H9 (cell line): ENCODE measurements around the gene GNPDA2. TPM values are rescaled to one million over a fixed set of nuclear protein-coding genes. Genes with fewer than 3 reads are reported as not detected.

ENCODE experiments used
- DNase-seq: peaks from one replicate; pipeline ENCODE4 v3.0.0-alpha.2; 2017
- H2AFZ ChIP-seq: one replicate; pipeline ENCODE4 v1.6.1; 2013; ENCODE audit warnings: mild to moderate bottlenecking, low read length, control low read depth, moderate library complexity
- H2AK5ac ChIP-seq: 2 replicates; pipeline ENCODE4 v1.6.1; 2013; ENCODE audit warnings: low read length, control low read depth, mixed read lengths; ENCODE audit not compliant: insufficient read length
- H2BK120ac ChIP-seq: one replicate; pipeline ENCODE4 v1.6.1; 2013; ENCODE audit warnings: low read depth, mild to moderate bottlenecking, low read length, control low read depth, inconsistent platforms; ENCODE audit not compliant: poor library complexity, severe bottlenecking
- H2BK12ac ChIP-seq: 2 replicates; pipeline ENCODE4 v1.6.1; 2013; ENCODE audit warnings: low read length, control low read depth, mixed read lengths, low read depth; ENCODE audit not compliant: insufficient read length
- H2BK15ac ChIP-seq: 2 replicates; pipeline ENCODE4 v1.6.1; 2013; ENCODE audit warnings: low read depth, low read length, control low read depth
- H2BK20ac ChIP-seq: one replicate; pipeline ENCODE4 v1.6.1; 2013; ENCODE audit warnings: low read depth, mild to moderate bottlenecking, low read length, control low read depth, inconsistent platforms; ENCODE audit not compliant: poor library complexity, severe bottlenecking
- H2BK5ac ChIP-seq: 2 replicates; pipeline ENCODE4 v1.6.1; 2013; ENCODE audit warnings: low read length, control low read depth, mixed read lengths; ENCODE audit not compliant: insufficient read length
- H3K14ac ChIP-seq: 2 replicates; pipeline ENCODE4 v1.6.1; 2013; ENCODE audit warnings: low read length, control low read depth; ENCODE audit not compliant: insufficient read depth
- H3K18ac ChIP-seq: 2 replicates; pipeline ENCODE4 v1.6.1; 2013; ENCODE audit warnings: low read depth, mild to moderate bottlenecking, mixed read lengths, low read length, control low read depth; ENCODE audit not compliant: insufficient read length
- H3K23ac ChIP-seq: 2 replicates; pipeline ENCODE4 v1.6.1; 2013; ENCODE audit warnings: low read length, control low read depth, mixed read lengths, low read depth; ENCODE audit not compliant: insufficient read length
- H3K23me2 ChIP-seq: 2 replicates; pipeline ENCODE4 v1.6.1; 2013; ENCODE audit warnings: low read depth, mild to moderate bottlenecking, mixed read lengths, low read length, control low read depth; ENCODE audit not compliant: insufficient read length, poor library complexity, severe bottlenecking
- H3K27ac ChIP-seq: 2 replicates; pipeline ENCODE4 v1.5.1; 2013; ENCODE audit warnings: low read length, control low read depth, mixed read lengths, low read depth; ENCODE audit not compliant: insufficient read length
- H3K27me3 ChIP-seq: 2 replicates; pipeline ENCODE4 v1.6.1; 2013; ENCODE audit warnings: low read length, control low read depth, inconsistent platforms; ENCODE audit not compliant: insufficient read depth
- H3K4ac ChIP-seq: 2 replicates; pipeline ENCODE4 v1.6.1; 2013; ENCODE audit warnings: low read depth, mild to moderate bottlenecking, control low read depth, inconsistent platforms, low read length, moderate library complexity
- H3K4me1 ChIP-seq: 2 replicates; pipeline ENCODE4 v1.6.1; 2013; ENCODE audit warnings: low read length, control low read depth, inconsistent platforms; ENCODE audit not compliant: insufficient read depth
- H3K4me2 ChIP-seq: 2 replicates; pipeline ENCODE4 v1.6.1; 2013; ENCODE audit warnings: low read length, control low read depth, mixed read lengths; ENCODE audit not compliant: insufficient read length, insufficient read depth
- H3K56ac ChIP-seq: 2 replicates; pipeline ENCODE4 v1.6.1; 2013; ENCODE audit warnings: low read depth, mild to moderate bottlenecking, mixed read lengths, low read length, control low read depth; ENCODE audit not compliant: insufficient read length
- H3K79me1 ChIP-seq: 2 replicates; pipeline ENCODE4 v1.6.1; 2013; ENCODE audit warnings: low read depth, mild to moderate bottlenecking, moderate library complexity, low read length, control low read depth, inconsistent platforms; ENCODE audit not compliant: insufficient read depth, poor library complexity, severe bottlenecking
- H3K79me2 ChIP-seq: 2 replicates; pipeline ENCODE4 v1.6.1; 2013; ENCODE audit warnings: low read length, control low read depth, inconsistent platforms; ENCODE audit not compliant: insufficient read depth
- H3K9ac ChIP-seq: 2 replicates; pipeline ENCODE4 v1.6.1; 2013; ENCODE audit warnings: low read length, control low read depth, mixed read lengths; ENCODE audit not compliant: insufficient read length; ENCODE audit errors: extremely low read depth
- H3K9me3 ChIP-seq: one replicate; pipeline ENCODE4 v1.6.1; 2013; ENCODE audit warnings: low read depth, low read length, inconsistent platforms; ENCODE audit not compliant: control insufficient read depth
- H3T11ph ChIP-seq: one replicate; pipeline ENCODE4 v1.6.1; 2013; ENCODE audit warnings: mild to moderate bottlenecking, low read length, control low read depth, inconsistent platforms
- H4K20me1 ChIP-seq: one replicate; pipeline ENCODE4 v1.6.1; 2013; ENCODE audit not compliant: control insufficient read depth, insufficient read length, insufficient read depth
- H4K5ac ChIP-seq: 2 replicates; pipeline ENCODE4 v1.6.1; 2013; ENCODE audit warnings: low read depth, mild to moderate bottlenecking, mixed read lengths, low read length, control low read depth; ENCODE audit not compliant: insufficient read length
- H4K8ac ChIP-seq: replicated peaks from 2 replicates; pipeline ENCODE4 v1.6.1; 2013; ENCODE audit warnings: low read length, control low read depth, mixed read lengths, low read depth; ENCODE audit not compliant: insufficient read length
- H4K91ac ChIP-seq: 2 replicates; pipeline ENCODE4 v1.6.1; 2013; ENCODE audit warnings: low read depth, mild to moderate bottlenecking, moderate library complexity, mixed read lengths, low read length, control low read depth; ENCODE audit not compliant: insufficient read length
- H3K27ac Mint-ChIP-seq, 3 experiments: 2 replicates in 2 of 3; 3 replicates in 1 of 3; pipeline ENCODE4 v1.8.0; 2020 to 2021; ENCODE audit warnings: mixed read lengths in 3 of 3, mild to moderate bottlenecking in 1 of 3, moderate library complexity in 1 of 3
- H3K27me3 Mint-ChIP-seq: 2 replicates; pipeline ENCODE4 v1.8.0; 2021; ENCODE audit warnings: low read depth, mild to moderate bottlenecking, moderate library complexity, mixed read lengths
- H3K36me3 Mint-ChIP-seq, 3 experiments: 2 replicates in 2 of 3; 3 replicates in 1 of 3; pipeline ENCODE4 v1.8.0; 2020 to 2021; ENCODE audit warnings: low read depth in 3 of 3, mixed read lengths in 3 of 3; ENCODE audit not compliant: insufficient read depth in 1 of 3
- H3K4me1 Mint-ChIP-seq, 2 experiments: 2 replicates each; pipeline ENCODE4 v1.8.0; 2020; ENCODE audit warnings: mixed read lengths in 2 of 2
- H3K4me3 Mint-ChIP-seq, 2 experiments: 2 replicates in 1 of 2; 3 replicates in 1 of 2; pipeline ENCODE4 v1.8.0; 2020 to 2021; ENCODE audit warnings: mild to moderate bottlenecking in 2 of 2, mixed read lengths in 2 of 2, moderate library complexity in 1 of 2
- H3K9me3 Mint-ChIP-seq, 2 experiments: 2 replicates in 1 of 2; 3 replicates in 1 of 2; pipeline ENCODE4 v1.8.0; 2020; ENCODE audit warnings: mild to moderate bottlenecking in 2 of 2, mixed read lengths in 2 of 2, moderate library complexity in 1 of 2
- total RNA-seq: library from RNA; stranded (reverse); gene quantifications from 2 replicates; pipeline ENCODE4 v1.2.1, GENCODE V29; 2021
- TF ChIP-seq, protein P1 (sequence below): fragments of 200-600 bp; sonication (generic); conservative IDR thresholded peaks from 3 replicates; pipeline ENCODE4 v1.8.0; 2021; ENCODE audit warnings: antibody characterized with exemption, mild to moderate bottlenecking

Gene GNPDA2
- total RNA-seq, 1 experiment from 2014 or later, result 4.8 TPM

DNA sequence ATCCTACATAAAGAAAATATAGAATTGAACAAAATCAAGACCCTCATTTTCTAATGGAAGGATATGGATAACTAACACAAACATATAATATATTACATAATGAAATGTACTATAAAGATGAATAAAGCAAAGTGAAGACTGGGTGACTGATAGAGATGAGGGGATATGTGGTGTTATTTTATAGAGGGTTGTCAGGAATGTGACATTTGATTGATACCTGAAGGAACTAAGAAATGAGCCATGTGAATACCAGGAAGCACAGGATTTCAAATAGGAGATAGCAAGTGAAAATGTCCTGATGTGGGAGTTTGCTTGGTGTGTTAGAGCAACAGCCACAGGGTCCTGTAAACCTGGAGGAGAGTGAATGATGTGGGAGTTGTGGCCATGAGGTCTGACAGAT lies 40.1 kb upstream of the GNPDA2 start:
- Histone ChIP-seq H3K14ac (no peak overlapping the region), H4K91ac (no peak overlapping the region), H3K4me1 (no peaks in the 10 kb centered on the region), H3K79me1 (no peaks in the 10 kb centered on the region), H2AFZ (no peak overlapping the region), H3K9me3 (no peaks in the 10 kb centered on the region), H2BK120ac (no peak overlapping the region), H3K56ac (no peak overlapping the region), H4K20me1 (no peaks in the 10 kb centered on the region), H3K27me3 (no peaks in the 10 kb centered on the region), H2BK12ac (no peak overlapping the region), H2BK20ac (no peak overlapping the region), H2AK5ac (no peak overlapping the region), H2BK5ac (no peak overlapping the region), H2BK15ac (no peak overlapping the region), H3K23me2 (no peaks in the 10 kb centered on the region), H3K4me2 (no peak overlapping the region), H3K79me2 (no peaks in the 10 kb centered on the region), H3K23ac (no peak overlapping the region), H3K4ac (no peak overlapping the region), H3T11ph (no peak overlapping the region), H3K27ac (no peak overlapping the region), H3K18ac (no peak overlapping the region), H3K9ac (no peak overlapping the region), H4K5ac (no peak overlapping the region), H4K8ac (no peak overlapping the region)
- H3K36me3 Mint-ChIP-seq, result peaks cover 0 to 4% (median 2%) of the 10 kb centered on the region in 3 experiments; a peak in 3 of 7 replicates
- H3K4me1 Mint-ChIP-seq, result no peaks in the 10 kb centered on the region
- no peak overlapping the region for H3K4me3 Mint-ChIP-seq
- H3K9me3 Mint-ChIP-seq, result peaks cover 8 to 9% of the 10 kb centered on the region in 2 experiments; a peak in 4 of 5 replicates
- TF ChIP-seq, protein P1, sequence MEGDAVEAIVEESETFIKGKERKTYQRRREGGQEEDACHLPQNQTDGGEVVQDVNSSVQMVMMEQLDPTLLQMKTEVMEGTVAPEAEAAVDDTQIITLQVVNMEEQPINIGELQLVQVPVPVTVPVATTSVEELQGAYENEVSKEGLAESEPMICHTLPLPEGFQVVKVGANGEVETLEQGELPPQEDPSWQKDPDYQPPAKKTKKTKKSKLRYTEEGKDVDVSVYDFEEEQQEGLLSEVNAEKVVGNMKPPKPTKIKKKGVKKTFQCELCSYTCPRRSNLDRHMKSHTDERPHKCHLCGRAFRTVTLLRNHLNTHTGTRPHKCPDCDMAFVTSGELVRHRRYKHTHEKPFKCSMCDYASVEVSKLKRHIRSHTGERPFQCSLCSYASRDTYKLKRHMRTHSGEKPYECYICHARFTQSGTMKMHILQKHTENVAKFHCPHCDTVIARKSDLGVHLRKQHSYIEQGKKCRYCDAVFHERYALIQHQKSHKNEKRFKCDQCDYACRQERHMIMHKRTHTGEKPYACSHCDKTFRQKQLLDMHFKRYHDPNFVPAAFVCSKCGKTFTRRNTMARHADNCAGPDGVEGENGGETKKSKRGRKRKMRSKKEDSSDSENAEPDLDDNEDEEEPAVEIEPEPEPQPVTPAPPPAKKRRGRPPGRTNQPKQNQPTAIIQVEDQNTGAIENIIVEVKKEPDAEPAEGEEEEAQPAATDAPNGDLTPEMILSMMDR, result no peak
- no peak for DNase-seq
- H3K27me3 Mint-ChIP-seq, result no peaks in the 10 kb centered on the region; the same call in 1 of the 2 replicates
- H3K27ac Mint-ChIP-seq, result peak overlapping the region in 1 of 3 experiments; percentile 14; a peak in 1 of 7 replicates
